HG02642 (cell line): ENCODE data around the gene CT47A1.
"Not testable (repeated sequence)": the region's sequence is repeated elsewhere in the genome, so short reads cannot be mapped to it uniquely, and the experiment has no call there.

Source experiments
- ATAC-seq: cut with Tn5 transposase; IDR thresholded peaks from one replicate; pipeline ENCODE4 v1.9.1; 2021; ENCODE audit warnings: mild to moderate bottlenecking; ENCODE audit not compliant: unreplicated experiment, poor library complexity

The CT47A1 gene

DNA sequence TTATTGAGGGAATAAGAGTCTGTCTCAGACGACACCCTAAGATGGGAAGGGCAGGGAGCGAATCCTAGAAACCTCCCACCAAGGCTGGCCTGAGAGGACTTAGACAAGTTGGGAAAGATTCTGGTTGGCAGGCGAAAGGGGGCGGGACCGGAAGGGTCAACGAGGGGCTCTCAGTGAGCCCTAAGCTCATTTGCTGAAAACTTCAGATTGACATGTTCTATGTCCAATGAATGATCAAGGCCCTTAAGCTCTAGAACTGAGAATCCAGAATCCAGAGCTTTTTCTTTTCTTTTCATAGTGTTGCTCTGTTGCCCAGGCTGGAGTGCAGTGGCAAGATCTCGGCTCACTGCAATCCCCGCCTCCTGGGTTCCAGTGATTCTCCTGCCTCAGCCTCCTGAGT is at the start of gene CT47A1:
Gene CT47A1 (minus strand): TSS at position 101 of the 400 bp plus-strand sequence. CDS start 231 bp downstream, outside the sequence.
- not testable (repeated sequence) for ATAC-seq

GRCh38 chrX:121032531-121032930 is 47.0 kb upstream of the CT47A1 start:
- ATAC-seq, result no peak

DNA sequence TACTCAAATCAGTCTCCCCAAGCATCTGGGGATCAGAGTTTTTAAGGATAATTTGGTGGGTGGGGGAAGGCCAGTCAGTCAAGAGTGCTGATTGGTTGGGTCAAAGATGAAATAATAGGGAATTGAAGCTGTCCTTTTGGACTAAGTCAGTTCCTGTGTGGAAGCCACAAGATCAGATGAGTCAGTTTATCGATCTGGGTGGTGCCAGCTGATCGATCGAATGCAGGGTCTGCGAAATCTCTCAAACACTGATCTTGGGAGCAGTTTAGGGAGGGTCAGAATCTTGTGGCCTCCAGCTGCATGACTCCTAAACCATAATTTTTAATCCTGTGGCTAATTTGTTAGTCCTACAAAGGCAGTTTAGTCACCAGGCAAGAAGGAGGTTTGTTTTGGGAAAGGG is 44.5 kb upstream of the CT47A1 start:
- no peak for ATAC-seq

GRCh38 chrX:121028419-121028818 is 42.9 kb upstream of the CT47A1 start:
- no peak for ATAC-seq

DNA sequence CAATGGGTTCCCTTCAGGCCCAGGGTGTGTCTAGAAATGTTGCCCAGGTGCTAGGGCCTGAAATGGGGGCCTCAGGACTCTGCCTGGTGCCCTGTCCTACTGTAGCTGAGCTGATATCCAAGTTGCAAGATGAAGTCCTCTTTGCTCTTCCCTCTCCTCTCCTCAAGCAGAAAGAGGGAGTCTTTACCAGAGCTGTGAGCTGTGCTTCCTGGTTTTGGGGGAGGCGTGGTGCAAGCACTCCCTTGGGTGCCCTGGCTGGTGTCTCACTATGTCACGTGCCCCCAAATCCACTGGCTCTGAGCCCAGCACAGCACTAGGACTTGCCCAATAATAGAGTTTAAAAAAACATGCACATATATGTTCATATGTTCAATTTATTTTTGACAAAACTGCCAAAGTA is 29.3 kb upstream of the CT47A1 start:
- no peak for ATAC-seq

DNA sequence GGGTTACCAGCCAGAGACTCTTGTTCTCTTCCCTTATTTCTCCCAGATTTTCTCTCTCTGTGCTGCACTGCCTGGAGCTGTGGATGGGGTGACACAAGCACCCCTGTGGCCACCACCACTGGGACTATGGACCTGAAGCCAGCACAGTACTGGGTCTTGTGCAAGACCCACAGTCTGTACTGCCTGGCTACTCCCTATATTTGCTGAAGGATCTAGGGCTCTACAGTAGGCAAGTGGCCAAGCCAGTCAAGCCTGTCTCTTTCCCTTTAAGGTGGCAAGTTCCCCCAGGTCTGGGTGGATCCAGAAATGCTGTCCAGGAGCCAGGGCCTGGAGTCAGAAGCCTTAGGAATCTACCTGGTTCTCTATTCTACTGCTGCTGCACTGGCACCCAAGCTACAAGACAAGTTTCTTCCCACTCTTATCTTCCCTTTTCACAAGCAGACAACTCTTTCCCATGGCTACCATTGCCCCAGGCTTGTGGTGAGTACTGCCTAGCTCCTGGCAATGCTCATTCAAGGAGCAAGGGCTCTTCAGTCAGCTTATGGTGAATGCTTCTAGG is 28.4 kb upstream of the CT47A1 start:
- ATAC-seq, result no peak

- ATAC-seq, result no peak
Observed at GRCh38 chrX:121011254-121011653, 25.7 kb upstream of the CT47A1 start.

- ATAC-seq, result no peak
Observed at GRCh38 chrX:121010218-121010617, 24.7 kb upstream of the CT47A1 start.

- no peak for ATAC-seq
Observed at GRCh38 chrX:121009764-121010163, 24.2 kb upstream of the CT47A1 start.

DNA sequence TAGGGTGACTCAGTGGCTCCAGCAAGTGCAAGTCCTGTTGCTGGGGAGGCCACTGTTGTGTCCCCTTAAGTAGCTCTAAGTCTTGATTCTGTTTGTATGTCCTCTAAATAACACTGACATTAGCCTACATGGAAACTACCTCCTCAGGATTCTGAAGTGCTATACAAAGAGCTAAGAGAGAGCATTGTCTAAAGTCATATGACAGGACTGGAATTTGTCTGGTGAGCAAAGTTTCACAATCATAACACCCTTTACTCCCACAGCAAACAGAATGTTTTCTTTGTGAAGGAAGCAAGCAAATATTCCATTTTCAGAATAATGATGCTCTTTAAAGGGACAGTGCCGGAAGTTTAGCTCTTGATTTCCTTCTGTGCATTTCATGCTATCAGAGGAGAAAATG is 23.4 kb upstream of the CT47A1 start:
- no peak for ATAC-seq

DNA sequence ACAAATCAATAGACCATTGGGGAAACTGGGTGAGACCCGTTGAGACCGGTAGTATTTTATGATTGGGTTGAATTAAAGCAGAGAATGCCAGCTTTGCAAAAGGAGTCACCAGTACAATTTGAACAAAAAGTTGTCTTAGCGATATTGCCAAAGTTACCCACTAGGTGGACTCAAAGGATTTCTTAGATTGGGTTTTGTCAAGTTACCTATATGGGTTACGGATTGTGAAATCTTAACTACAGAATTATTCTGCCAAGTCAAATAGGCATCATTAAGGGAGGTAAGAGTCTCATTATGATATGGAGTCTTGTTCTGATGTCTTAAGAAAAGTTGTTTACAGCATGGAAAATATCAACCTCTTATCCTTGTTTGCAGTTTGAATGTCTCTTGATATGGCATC is 15.0 kb upstream of the CT47A1 start:
- ATAC-seq, result no peak

DNA sequence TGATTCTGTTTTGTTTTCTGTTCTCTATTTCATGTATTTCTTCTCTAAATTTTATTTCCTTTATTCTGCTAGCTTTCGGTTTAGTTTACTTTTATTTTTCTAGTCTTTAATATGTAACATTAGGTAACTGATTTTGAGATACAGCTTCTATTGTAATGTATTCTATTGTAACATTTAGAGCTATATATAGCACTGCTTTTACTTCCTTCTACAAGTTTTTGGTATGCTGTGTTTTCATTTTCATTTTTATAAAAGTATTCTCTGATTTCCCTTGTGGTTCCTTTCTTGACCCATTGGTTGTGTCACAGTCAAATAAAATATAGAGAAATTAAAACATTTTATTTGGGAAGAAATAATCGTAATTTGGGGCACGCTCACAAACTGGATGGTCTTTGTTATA is 13.9 kb upstream of the CT47A1 start:
- no peak for ATAC-seq

DNA sequence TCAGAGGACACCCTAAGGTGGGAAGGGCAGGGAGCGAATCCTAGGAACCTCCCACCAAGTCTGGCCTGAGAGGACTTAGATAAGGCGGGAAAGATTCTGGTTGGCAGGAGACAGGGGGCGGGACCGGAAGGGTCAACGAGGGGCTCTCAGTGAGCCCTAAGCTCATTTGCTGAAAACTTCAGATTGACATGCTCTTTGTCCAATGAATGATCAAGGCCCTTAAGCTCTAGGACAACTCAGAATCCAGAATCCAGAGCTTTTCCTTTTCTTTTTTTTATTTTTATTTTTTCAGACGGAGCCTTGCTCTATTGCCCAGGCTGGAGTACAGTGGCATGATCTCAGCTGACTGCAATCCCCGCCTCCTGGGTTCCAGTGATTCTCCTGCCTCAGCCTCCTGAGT is 29.1 kb downstream of the CT47A1 start, which contains the start of gene CT47A7:
Gene CT47A7 (minus strand): TSS at position 101 of the 400 bp plus-strand sequence. CDS start 255 bp downstream, outside the sequence.
- not testable (repeated sequence) for ATAC-seq
